Psoas muscle (tissue), 8 donors: ENCODE data around the gene CNIH4. TPM values are rescaled to one million over a fixed set of nuclear protein-coding genes. Genes with fewer than 3 reads are reported as not detected.

Experiments used
- ATAC-seq, 4 donors: fragments of 200-7000 bp; cut with Tn5 transposase; one replicate each; pipeline ENCODE4 v1.9.1; 2020; ENCODE audit warnings: moderate library complexity in 3 of 4, mild to moderate bottlenecking in 2 of 4
- DNase-seq, 2 donors: peaks; one replicate each; pipeline ENCODE4 v3.0.0-alpha.2; 2020
- H3K27ac ChIP-seq: fragments of 200-600 bp; one replicate; pipeline ENCODE4 v1.8.0; 2022
- H3K27me3 ChIP-seq, 3 donors: fragments of 200-600 bp in 1 of 3; one replicate each; pipeline versions ENCODE4 v1.6.1 to v1.8.0; 2013 to 2022; ENCODE audit warnings: low read length in 2 of 3, mild to moderate bottlenecking in 2 of 3, moderate library complexity in 1 of 3; ENCODE audit not compliant: insufficient read depth in 3 of 3
- H3K36me3 ChIP-seq, 2 donors: fragments of 200-600 bp in 1 of 2; one replicate each; pipeline versions ENCODE4 v1.6.1 to v1.8.0; 2013 to 2022; ENCODE audit warnings: low read depth in 1 of 2, mild to moderate bottlenecking in 1 of 2, moderate library complexity in 1 of 2; ENCODE audit not compliant: insufficient read depth in 1 of 2
- H3K4me1 ChIP-seq: fragments of 200-600 bp; one replicate; pipeline ENCODE4 v1.8.0; 2022
- H3K4me3 ChIP-seq: fragments of 200-600 bp; one replicate; pipeline ENCODE4 v1.8.0; 2022; ENCODE audit warnings: mild to moderate bottlenecking
- H3K9me3 ChIP-seq: fragments of 200-600 bp; one replicate; pipeline ENCODE4 v1.8.0; 2022
- CTCF ChIP-seq: fragments of 200-600 bp; IDR thresholded peaks from one replicate; pipeline ENCODE4 v1.8.0; 2022; ENCODE audit warnings: antibody characterized with exemption
- WGBS, 3 donors: extraction: QIAGEN DNeasy Blood & Tissue Kit; methylation state at CpG; one replicate each; pipeline versions ENCODE4 v1.1.6 to v1.1.7; 2013; 5-methylcytosine and 5-hydroxymethylcytosine counted together
- intact Hi-C, 2 donors: fragments of 100-400 bp; cut with DNase I; formaldehyde crosslinking; loops; one replicate each; pipeline versions ENCODE4 v1.11.0 to v1.14.2; 2022
- polyA plus RNA-seq, 3 donors: library from polyadenylated mRNA; stranded (reverse); fragments of 200-250 nt; gene quantifications; one replicate each; pipeline ENCODE4 v1.2.3, GENCODE V29; 2013
- total RNA-seq, 4 donors: library from RNA; stranded (reverse); fragmentation: NEBNext Ultra II Directional in 2 of 4; extraction: Animal tissue kit (Norgen Biotek cat#: 25700) in 2 of 4; gene quantifications; one replicate each; pipeline versions ENCODE4 v1.2.1 to v1.2.4, GENCODE V29; 2021 to 2023
- donor health status: healthy with polysubstance abuse.
- donor health status: DM: no; HTN: no; CAD: no; lungs with moderate emphysema.
- donor health status: Bipolar disorder and iron deficiency.
- donor health status: healthy.
- donor health status: DM: yes; HTN: yes; CAD: no.
- donor health status: DM: no; HTN: no; CAD: no.
- donor health status: DM: no; HTN: no; CAD: no.
- donor health status: DM: yes; HTN: yes; CAD: no.

Gene CNIH4
- total and polyA plus RNA-seq, 7 donors, result 29.7 to 103 (median 38.4) TPM

- H3K4me3 ChIP-seq, result no peak overlapping the region
- no peaks in the 10 kb centered on the region for H3K27me3 ChIP-seq
- DNase-seq (no peak), ATAC-seq (no peak)
- no peaks in the 10 kb centered on the region for H3K9me3 ChIP-seq
- no peaks in the 10 kb centered on the region for H3K4me1 ChIP-seq
- WGBS, 3 donors, result 87 to 92% (median 90%) methylated on average over 1 of the region's 1 CpG
- H3K27ac ChIP-seq, result no peak overlapping the region
- intact Hi-C loops, result no loop called here
- H3K36me3 ChIP-seq, result peaks cover 11 to 100% of the 10 kb centered on the region in 2 donors
- TF ChIP-seq CTCF, result no peak
These were observed 45.9 kb downstream of the CNIH4 start for GRCh38 chr1:224402472-224403036.

GRCh38 chr1:224404916-224405603, 48.4 kb downstream of the CNIH4 start:
- no peak for TF ChIP-seq CTCF
- 63 to 67% (median 67%) methylated on average over 3 of the region's 3 CpGs for WGBS, 3 donors
- Histone ChIP-seq H3K4me1 (no peaks in the 10 kb centered on the region), H3K36me3 (peaks cover 6 to 100% of the 10 kb centered on the region in 2 donors), H3K27me3 (no peaks in the 10 kb centered on the region), H3K27ac (no peak overlapping the region), H3K4me3 (no peak overlapping the region), H3K9me3 (no peaks in the 10 kb centered on the region)
- intact Hi-C loops, result no loop called here
- ATAC-seq (no peak), DNase-seq (no peak)

DNA sequence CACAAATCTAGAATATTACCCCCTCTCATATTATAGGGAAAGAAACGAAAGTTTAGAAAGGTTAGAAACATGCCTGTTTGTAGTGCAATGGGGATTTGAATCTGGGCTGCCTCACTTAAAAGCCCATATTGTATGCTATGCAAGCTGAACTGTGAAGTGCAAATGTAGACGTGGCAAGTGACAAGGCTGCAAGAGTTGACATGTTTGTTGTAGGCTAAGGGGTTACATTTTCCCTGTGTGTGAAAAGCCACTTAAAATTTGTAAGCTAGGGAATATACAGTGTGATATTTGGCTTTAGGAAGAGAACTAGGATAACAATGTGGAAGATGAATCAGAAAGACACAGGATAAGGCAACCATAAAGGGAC, 48.9 kb downstream of the CNIH4 start:
- no peak for ATAC-seq
- Histone ChIP-seq H3K27me3 (no peaks in the 10 kb centered on the region), H3K27ac (no peak overlapping the region), H3K36me3 (peaks cover 6 to 100% of the 10 kb centered on the region in 2 donors), H3K4me1 (no peaks in the 10 kb centered on the region), H3K9me3 (no peaks in the 10 kb centered on the region), H3K4me3 (no peak overlapping the region)
- intact Hi-C loops, result no loop called here
- no peak for TF ChIP-seq CTCF
- no peak for DNase-seq
- 86 to 92% (median 90%) methylated on average over 2 of the region's 2 CpGs for WGBS, 3 donors

DNA sequence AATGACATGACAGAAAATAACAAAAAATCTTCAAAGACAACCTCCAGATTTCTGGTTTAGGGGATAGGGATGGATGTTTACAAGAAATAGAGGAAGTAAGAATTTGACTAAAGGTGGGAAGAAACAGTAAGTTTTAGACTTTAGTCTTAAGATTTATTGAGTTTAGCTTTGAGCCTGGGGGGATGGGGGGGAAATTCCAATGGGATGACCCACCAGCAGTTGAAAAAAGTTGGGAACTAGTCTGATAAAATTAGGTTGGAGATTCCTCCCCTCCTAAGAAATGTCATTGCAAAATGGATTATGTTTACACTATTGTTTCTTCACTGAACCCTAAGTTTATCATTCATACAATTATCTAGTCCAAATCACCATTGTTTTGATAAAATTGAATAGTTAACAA, 49.5 kb downstream of the CNIH4 start:
- Histone ChIP-seq H3K4me3 (no peak overlapping the region), H3K36me3 (peaks cover 9 to 100% of the 10 kb centered on the region in 2 donors), H3K27ac (no peak overlapping the region), H3K4me1 (no peaks in the 10 kb centered on the region), H3K9me3 (no peaks in the 10 kb centered on the region), H3K27me3 (no peaks in the 10 kb centered on the region)
- intact Hi-C loops, result no loop called here
- no peak for DNase-seq
- no peak for TF ChIP-seq CTCF
- no peak for ATAC-seq
